HG03159 (cell line): Measurements from ENCODE around the gene PHACTR4.
"Not testable (repeated sequence)": the region's sequence is repeated elsewhere in the genome, so short reads cannot be mapped to it uniquely, and the experiment has no call there.

Experiments
- ATAC-seq: cut with Tn5 transposase; IDR thresholded peaks from one replicate; pipeline ENCODE4 v1.9.1; 2021; ENCODE audit warnings: mild to moderate bottlenecking, moderate library complexity; ENCODE audit not compliant: unreplicated experiment

Gene PHACTR4

GRCh38 chr1:28482138-28482537 is 112.6 kb downstream of the PHACTR4 start:
- no peak for ATAC-seq

- no peak for ATAC-seq
These were observed 113.2 kb downstream of the PHACTR4 start for GRCh38 chr1:28482702-28483101.

- no peak for ATAC-seq
These were observed 125.2 kb downstream of the PHACTR4 start for GRCh38 chr1:28494737-28495136.

- no peak for ATAC-seq
These were observed 130.0 kb downstream of the PHACTR4 start for GRCh38 chr1:28499553-28499952.

- no peak for ATAC-seq
These were observed 132.4 kb downstream of the PHACTR4 start for GRCh38 chr1:28501925-28502324.

GRCh38 chr1:28503117-28503516 is 133.6 kb downstream of the PHACTR4 start:
- no peak for ATAC-seq

- ATAC-seq, result peak; percentile 77
These were observed 136.1 kb downstream of the PHACTR4 start, which contains the start of gene RCC1 for GRCh38 chr1:28505406-28506187. RCC1 (plus strand) TSS chr1:28506043; CDS start chr1:28529867, 23,824 bp downstream.

- no peak for ATAC-seq
These were observed 137.3 kb downstream of the PHACTR4 start for GRCh38 chr1:28506907-28507246.

- no peak for ATAC-seq
These were observed 137.7 kb downstream of the PHACTR4 start for GRCh38 chr1:28507247-28507645.

- ATAC-seq, result no peak
These were observed 138.3 kb downstream of the PHACTR4 start for GRCh38 chr1:28507646-28508434.

- ATAC-seq, result no peak
These were observed 138.9 kb downstream of the PHACTR4 start for GRCh38 chr1:28508435-28508754.

GRCh38 chr1:28509705-28510272 is 140.2 kb downstream of the PHACTR4 start:
- no peak for ATAC-seq

- no peak for ATAC-seq
These were observed 140.9 kb downstream of the PHACTR4 start for GRCh38 chr1:28510273-28510969.

GRCh38 chr1:28510970-28511440 is 141.5 kb downstream of the PHACTR4 start:
- ATAC-seq, result no peak

- no peak for ATAC-seq
These were observed 142.6 kb downstream of the PHACTR4 start for GRCh38 chr1:28512058-28512611.

- not testable (repeated sequence) for ATAC-seq
These were observed 144.9 kb downstream of the PHACTR4 start for GRCh38 chr1:28514445-28514933.

- ATAC-seq, result no peak
These were observed 147.0 kb downstream of the PHACTR4 start for GRCh38 chr1:28516518-28516956.

- ATAC-seq, result no peak
These were observed 148.1 kb downstream of the PHACTR4 start for GRCh38 chr1:28517649-28517999.

GRCh38 chr1:28518000-28518744 is 148.6 kb downstream of the PHACTR4 start:
- peak; percentile 71 for ATAC-seq

GRCh38 chr1:28518745-28519341 is 149.3 kb downstream of the PHACTR4 start:
- no peak for ATAC-seq
